Left ventricle myocardium inferior (tissue), 1 donor: Measurements from ENCODE around the gene RNF150. TPM values are rescaled to one million over a fixed set of nuclear protein-coding genes. Genes with fewer than 3 reads are reported as not detected.

Experiments used
- DNase-seq: peaks from one replicate; pipeline ENCODE4 v3.0.0-alpha.2; 2020
- H3K27ac ChIP-seq: fragments of 200-600 bp; replicated peaks from 2 replicates; pipeline ENCODE4 v1.8.0; 2021
- H3K27me3 ChIP-seq: fragments of 200-600 bp; 2 replicates; pipeline ENCODE4 v1.8.0; 2021; ENCODE audit warnings: low read depth
- H3K36me3 ChIP-seq: fragments of 200-600 bp; 2 replicates; pipeline ENCODE4 v1.8.0; 2021
- H3K4me1 ChIP-seq: fragments of 200-600 bp; 2 replicates; pipeline ENCODE4 v1.8.0; 2021
- H3K4me3 ChIP-seq: fragments of 200-600 bp; 2 replicates; pipeline ENCODE4 v1.8.0; 2021; ENCODE audit warnings: mild to moderate bottlenecking, moderate library complexity
- H3K9me3 ChIP-seq: fragments of 200-600 bp; replicated peaks from 2 replicates; pipeline ENCODE4 v1.8.0; 2021
- CTCF ChIP-seq: fragments of 200-600 bp; IDR thresholded peaks from 2 replicates; pipeline ENCODE4 v1.8.0; 2021; ENCODE audit warnings: antibody characterized with exemption, mild to moderate bottlenecking, borderline replicate concordance
- intact Hi-C: fragments of 100-400 bp; cut with micrococcal nuclease; formaldehyde crosslinking; loops from one replicate; pipeline ENCODE4 v1.11.0; 2022
- total RNA-seq: library from RNA; stranded (reverse); fragmentation: NEBNext Ultra II Directional; extraction: Animal tissue kit (Norgen Biotek cat#: 25700); gene quantifications from one replicate; pipeline ENCODE4 v1.2.1, GENCODE V29; 2021
- donor health status: DM: no; HTN: yes; CAD: no; lungs with severe emphysema.

RNF150 gene
- total RNA-seq, 1 donor from 2014 or later: 68.0 TPM

DNA sequence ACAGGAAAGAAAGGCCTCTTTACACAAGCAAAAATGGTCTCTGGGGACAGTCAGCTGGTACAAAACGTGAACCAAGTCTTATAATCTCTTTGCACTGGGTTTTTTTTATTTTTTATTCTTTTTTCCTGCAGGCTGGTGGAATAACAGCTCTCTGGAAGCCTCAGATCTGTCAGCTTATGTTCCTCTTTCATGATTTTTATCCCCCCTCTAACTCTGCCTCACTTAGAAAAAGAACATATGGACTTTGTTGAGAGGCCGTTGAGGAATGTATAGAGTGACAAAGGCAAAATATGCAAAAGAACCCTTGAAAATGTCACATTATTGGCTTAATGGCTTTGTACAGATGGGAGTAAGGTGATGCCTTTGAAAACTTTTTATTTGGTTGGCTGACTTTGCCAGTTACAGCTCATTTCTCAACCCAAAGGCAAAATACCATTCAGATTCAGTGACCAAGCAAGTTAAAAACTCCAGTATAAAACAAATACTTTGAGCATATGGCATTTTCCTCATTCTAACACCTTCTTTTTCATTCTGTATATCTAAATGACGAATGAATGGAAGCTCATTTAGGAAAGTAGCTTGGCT is 111.1 kb downstream of the RNF150 start:
- Histone ChIP-seq H3K27me3 (no peaks in the 10 kb centered on the region), H3K4me1 (peaks cover 59% of the 10 kb centered on the region), H3K27ac (peak overlapping the region; percentile 71), H3K36me3 (no peaks in the 10 kb centered on the region), H3K4me3 (no peak overlapping the region), H3K9me3 (no peaks in the 10 kb centered on the region)
- no peak for DNase-seq
- intact Hi-C loops: no loop called here
- no peak for TF ChIP-seq CTCF

DNA sequence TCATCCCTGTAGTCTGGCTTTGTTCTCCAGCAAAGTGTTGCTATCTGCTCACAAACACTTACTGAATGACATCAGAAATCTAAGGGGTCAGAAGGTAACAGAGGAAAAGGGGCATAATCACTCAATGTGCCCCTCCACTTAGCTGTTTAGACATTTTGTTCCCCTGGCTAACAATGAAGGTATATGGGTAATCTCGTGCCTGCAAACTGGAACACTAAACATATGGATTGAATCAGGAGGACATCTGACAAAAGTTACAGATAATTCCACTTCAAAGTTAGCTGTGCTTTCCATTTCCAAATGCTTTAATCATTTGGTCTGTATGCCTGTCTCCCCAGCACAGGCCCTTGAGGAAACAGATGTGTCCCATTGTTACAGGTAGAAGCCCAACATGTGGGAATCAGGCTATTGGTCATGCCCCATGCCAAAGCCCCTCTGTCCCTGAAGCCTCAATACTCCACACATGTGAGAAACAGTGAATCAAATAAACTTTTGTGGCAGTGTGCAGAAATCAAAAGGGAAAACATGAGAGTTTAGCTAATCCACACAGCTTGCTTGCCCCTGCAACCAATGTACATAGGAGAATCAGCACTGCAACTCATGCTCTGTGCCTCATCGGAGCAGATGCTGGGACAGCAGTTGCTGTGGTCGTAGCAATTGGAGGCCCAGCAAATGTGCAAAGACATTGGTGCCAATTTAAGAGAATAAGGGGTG is 111.7 kb downstream of the RNF150 start:
- Histone ChIP-seq H3K4me3 (no peak overlapping the region), H3K9me3 (no peaks in the 10 kb centered on the region), H3K4me1 (peaks cover 59% of the 10 kb centered on the region), H3K27ac (peak overlapping the region; percentile 71), H3K27me3 (no peaks in the 10 kb centered on the region), H3K36me3 (no peaks in the 10 kb centered on the region)
- intact Hi-C loops: no loop called here
- DNase-seq: no peak
- no peak for TF ChIP-seq CTCF

DNA sequence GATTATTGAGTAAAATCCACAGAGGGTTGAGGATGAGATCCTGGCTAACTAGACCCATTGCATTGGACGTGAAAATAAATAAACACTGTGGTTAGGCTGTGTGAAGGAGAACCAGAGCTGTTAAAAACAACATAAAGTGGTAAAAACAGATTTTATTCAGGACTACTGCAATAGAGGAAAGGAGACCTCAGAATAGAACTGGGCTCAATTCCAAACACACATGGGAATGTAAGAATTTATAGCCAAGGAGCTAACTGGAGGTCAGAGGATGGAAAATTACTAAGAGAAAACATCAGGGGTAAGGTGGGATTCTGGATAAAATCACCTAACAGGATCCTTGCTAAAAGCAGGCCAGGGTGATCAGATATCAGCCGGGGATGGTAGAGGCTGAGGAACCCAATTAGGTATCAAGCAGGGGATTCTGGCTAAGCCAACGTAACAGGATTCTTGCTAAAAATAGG is 112.4 kb downstream of the RNF150 start:
- Histone ChIP-seq H3K27ac (peak overlapping the region; percentile 71), H3K4me1 (peaks cover 61% of the 10 kb centered on the region)

DNA sequence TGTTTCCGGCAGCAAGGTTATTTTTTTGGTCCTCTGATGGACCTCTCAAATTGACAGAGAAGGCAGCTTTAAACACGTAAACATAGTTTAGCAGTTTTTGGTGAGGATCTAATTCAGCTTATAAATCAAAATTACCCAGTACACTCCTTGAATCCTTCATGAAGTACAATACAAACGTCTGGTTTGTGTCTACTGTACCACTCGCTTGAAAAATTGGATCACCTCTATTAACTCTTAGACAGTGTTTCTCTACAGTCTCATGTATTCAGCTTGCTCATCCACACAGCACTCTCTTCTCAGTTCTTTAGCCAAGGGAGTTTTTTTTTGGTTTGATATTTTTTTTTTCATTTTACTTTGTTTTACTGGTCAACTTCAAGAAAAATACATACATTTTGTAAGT is 113.5 kb downstream of the RNF150 start:
- Histone ChIP-seq H3K9me3 (no peaks in the 10 kb centered on the region), H3K27me3 (no peaks in the 10 kb centered on the region), H3K4me3 (no peak overlapping the region), H3K27ac (peak overlapping the region; percentile 71), H3K4me1 (peaks cover 62% of the 10 kb centered on the region), H3K36me3 (no peaks in the 10 kb centered on the region)
- no peak for DNase-seq
- no peak for TF ChIP-seq CTCF
- intact Hi-C loops: no loop called here

More for the DNA sequence above, 112.4 kb downstream of the RNF150 start:
- intact Hi-C loops: no loop called here
- no peaks in the 10 kb centered on the region for H3K36me3 ChIP-seq
- TF ChIP-seq CTCF: no peak
- no peaks in the 10 kb centered on the region for H3K27me3 ChIP-seq
- H3K9me3 ChIP-seq: no peaks in the 10 kb centered on the region
- no peak overlapping the region for H3K4me3 ChIP-seq
- no peak for DNase-seq

- TF ChIP-seq CTCF: no peak
These were observed 117.0 kb downstream of the RNF150 start for GRCh38 chr4:141016117-141016798.

More at GRCh38 chr4:141016117-141016798, 117.0 kb downstream of the RNF150 start:
- intact Hi-C loops: no loop called here
- no peaks in the 10 kb centered on the region for H3K36me3 ChIP-seq
- no peaks in the 10 kb centered on the region for H3K9me3 ChIP-seq
- H3K27me3 ChIP-seq: no peaks in the 10 kb centered on the region
- peak overlapping the region; percentile 3 for H3K27ac ChIP-seq
- no peak overlapping the region for H3K4me3 ChIP-seq
- peaks cover 67% of the 10 kb centered on the region for H3K4me1 ChIP-seq
- no peak for DNase-seq
